A172 (cell line): ENCODE measurements around the gene ABCB8. TPM values are rescaled to one million over a fixed set of nuclear protein-coding genes. Genes with fewer than 3 reads are reported as not detected.
"Not testable (repeated sequence)": the region's sequence is repeated elsewhere in the genome, so short reads cannot be mapped to it uniquely, and the experiment has no call there.

Source experiments
- DNase-seq: peaks from one replicate; pipeline ENCODE4 v3.0.0-alpha.2; 2015; ENCODE audit warnings: low spot score
- total RNA-seq: library from RNA; depleted of rRNA; stranded (reverse); fragments of >200 nt; shearing (Covaris generic); gene quantifications from 2 replicates; pipeline ENCODE4 v1.2.3, GENCODE V29; 2014

ABCB8 gene
- total RNA-seq, 1 experiment from 2014 or later: 40.2 TPM

- no peak for DNase-seq
Observed at GRCh38 chr7:151013733-151014497, 14.3 kb upstream of the ABCB8 start.

DNA sequence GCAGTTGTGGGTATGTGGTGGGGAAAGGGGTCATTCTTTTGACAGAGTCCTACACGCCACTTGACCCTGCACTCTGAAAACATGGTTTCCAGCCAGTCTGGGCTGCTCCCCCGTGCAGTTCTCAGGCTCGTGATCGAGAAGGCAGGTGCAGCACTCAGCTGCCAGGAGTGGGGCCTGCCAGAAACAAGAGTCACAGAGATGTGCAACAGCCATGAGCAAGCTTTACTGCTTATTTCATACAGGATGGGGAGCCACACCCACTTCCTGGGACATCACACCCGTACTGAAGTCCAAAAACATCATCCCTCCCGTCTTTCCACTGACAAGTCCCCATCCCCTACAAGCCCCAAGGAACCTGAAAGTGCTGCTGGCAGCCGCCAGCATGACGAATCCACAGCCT, 13.3 kb upstream of the ABCB8 start:
- peak; percentile 51 for DNase-seq

DNA sequence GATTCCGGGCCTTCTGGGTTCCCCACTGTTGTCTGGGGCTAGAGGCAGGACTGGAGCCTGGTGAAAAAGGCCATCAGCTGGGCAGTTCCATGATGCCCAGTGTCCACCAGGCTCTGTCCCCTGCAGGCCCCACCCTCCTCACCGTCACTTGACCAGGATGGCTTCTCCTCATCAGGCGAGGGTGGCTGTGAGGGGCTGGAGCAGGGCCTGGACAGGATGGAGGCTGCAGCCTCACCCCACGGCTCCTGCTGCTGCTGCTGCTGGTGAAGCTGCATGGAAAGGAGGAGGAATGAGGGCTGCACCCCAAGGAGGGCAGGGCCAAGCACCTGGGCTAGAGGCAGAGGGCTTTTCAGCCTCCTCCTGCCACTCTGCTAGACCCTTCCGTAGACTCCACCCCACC, 12.3 kb upstream of the ABCB8 start:
- no peak for DNase-seq

DNA sequence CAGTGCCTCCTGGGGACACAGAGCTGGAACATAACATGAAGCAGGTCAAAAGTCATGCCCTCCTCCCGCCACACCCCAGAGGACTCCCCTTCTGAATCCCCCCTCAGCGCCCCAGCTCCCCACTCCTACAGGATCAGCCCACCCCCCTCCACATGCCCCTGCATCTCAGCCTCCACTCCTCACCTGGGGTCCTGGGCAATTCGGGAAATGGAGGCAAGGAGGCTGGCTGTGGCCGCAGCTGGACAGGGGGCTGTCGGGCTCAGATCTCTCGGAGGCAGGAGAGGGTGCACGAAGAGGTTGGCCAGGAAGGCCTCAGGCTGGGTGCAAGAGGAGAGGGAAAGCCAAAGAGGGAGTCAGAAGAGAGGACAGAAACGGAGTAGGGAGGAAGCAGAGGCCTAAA, 11.7 kb upstream of the ABCB8 start:
- DNase-seq: no peak

DNA sequence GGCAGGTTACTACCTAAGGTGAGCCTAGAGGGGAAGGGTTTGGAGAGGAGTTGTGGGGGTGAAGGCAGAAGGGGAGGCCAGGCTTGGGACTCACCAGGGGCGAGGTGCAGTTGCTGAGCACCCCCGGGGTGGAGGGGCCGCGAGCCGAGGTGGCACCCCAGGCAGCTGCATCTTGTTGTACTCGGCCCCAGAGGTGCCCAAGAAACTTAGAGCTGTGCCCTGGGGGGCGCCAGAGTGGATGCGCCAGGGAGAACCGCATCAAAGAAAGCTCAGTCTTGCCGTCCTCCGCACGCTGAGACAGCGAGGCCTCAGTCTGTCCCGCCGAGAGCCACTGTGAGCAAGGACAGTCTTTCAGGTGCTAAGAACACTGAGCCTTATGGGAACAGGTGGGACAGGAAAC, 11.3 kb upstream of the ABCB8 start:
- DNase-seq: no peak

GRCh38 chr7:151017370-151017952, 10.8 kb upstream of the ABCB8 start:
- no peak for DNase-seq

- DNase-seq: no peak
Observed at GRCh38 chr7:151017953-151018420, 10.3 kb upstream of the ABCB8 start.

- DNase-seq: no peak
Observed at GRCh38 chr7:151018421-151019129, 9.7 kb upstream of the ABCB8 start.

DNA sequence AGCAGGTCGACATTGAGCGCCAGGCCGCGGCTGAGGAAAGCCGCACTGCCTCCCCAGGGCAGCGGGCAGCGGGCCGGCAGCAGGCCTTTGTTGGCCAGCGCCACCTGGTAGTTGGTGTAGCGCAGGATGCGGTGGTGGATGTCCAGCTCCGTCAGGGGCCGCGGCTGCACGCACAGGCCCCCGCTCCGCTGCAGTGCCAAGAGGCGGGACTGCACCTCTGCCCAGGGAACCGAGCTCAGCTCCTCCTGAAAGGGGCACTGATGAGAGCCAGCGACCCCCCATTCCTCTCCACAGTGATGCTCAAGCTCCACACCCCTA, 9.2 kb upstream of the ABCB8 start:
- no peak for DNase-seq

DNA sequence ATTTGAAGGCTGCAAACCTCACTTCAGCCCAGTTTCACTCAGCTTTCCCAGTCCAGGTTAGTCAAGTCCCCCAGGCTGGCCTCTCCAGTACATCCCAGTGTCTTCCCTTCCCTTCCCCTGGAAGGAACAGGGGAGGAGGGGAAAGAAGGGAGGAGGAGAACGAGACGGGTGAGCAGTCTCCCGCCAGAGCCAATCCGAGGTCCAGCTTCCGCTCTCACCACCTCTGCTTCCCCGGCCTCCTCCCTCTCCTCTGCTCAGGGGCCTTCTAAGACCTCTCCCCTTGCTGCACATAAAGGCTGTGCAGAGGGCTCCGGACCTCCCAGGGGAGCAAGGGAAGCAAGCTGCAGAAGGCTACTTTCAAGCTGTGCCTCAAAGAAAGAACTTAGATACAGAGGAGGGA, 8.0 kb upstream of the ABCB8 start:
- DNase-seq: no peak

- no peak for DNase-seq
Observed at GRCh38 chr7:151023232-151023631, 5.0 kb upstream of the ABCB8 start.

- DNase-seq: no peak
Observed at GRCh38 chr7:151024435-151025056, 3.7 kb upstream of the ABCB8 start, which contains the start of gene ATG9B. TSS of gene ATG9B (minus strand) at chr7:151024494. CDS start at chr7:151024423, 71 bp downstream.

DNA sequence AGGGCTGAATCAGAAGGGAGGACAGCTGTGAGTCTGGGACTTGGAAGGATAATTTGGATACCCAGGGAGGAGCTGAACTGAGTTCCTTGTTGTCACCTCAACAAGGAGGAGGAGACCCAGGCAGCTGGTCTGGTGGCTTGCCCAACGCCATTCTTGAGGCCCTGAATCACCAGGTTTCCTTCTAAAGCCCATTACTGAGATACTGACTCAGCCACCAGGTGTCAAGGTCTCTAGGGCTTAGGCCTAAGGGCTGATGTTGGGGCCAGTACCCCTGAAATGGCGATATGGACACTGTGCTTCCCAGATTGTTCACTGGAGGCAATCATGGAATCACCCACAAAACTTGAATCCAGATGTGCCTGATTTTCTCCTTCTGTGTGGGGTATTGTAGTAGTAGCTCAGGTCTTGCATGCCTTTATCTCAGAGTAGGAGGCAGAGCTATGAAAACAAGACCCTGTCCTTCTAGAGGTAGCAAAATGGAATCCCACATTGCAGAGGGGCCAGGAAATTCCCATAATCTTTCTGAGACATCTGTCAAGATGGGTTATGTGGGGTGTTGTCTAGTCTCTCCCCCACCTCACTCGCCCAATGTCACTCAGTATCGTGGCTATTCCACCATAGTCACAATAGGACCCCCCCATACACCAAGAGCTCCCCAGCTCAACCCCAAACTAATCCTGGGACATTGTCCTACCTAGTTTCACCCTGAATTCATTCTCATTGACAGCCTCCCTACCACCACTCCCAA, 2.2 kb upstream of the ABCB8 start:
- DNase-seq: peak; percentile 65

DNA sequence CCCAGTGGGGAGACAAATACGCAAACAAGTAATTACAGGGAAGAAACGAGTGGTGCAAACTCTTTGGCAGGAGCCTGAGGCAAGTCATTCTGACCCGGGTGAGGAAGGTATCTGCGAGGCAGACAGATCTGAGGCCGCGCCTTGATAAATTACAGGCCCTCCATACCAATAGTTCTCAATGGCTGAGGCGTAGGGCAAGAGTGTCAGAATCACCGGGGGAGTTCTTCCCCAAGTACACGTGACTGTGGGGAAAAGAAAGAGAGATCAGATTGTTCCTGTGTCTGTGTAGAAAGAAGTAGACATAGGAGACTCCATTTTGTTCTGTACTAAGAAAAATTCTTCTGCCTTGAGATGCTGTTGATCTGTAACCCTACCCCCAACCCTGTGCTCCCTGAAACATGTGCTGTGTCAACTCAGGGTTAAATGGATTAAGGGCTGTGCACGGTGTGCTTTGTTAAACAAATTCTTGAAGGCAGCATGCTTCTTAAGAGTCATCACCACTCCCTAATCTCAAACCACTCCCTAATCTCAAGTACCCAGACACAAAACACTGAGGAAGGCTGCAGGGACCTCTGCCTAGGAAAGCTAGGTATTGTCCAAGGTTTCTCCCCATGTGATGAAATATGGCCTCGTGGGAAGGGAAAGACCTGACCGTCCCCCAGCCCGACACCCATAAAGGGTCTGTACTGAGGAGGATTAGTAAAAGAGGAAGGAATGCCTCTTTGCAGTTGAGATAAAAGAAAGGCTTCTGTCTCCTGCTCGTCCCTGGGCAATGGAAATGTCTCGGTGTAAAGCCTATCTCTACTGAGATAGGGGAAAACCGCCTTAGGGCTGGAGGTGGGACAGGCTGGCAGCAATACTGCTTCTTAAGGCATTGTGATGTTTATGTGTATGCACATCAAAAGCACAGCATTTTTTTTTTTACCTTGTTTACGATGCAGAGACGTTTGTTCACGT, 1.2 kb upstream of the ABCB8 start:
- DNase-seq: not testable (repeated sequence)

DNA sequence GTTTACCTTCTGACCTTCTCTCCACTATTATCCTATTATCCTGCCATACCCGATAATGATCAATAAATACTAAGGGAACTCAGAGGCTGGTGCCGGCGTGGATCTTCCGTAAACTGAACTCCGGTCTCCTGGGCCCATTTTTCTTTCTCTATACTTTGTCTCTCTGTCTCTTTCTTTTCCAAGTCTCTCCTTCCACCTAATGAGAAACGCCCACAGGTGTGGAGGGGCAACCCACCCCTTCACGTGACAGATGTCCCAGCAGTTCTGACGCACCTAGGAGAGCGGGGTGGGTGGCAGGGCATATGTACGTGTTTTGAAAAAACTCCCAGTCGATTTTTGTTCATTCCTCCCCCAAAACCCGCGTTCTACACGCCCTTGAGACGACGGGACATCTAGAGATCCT, 521 bp upstream of the ABCB8 start:
- DNase-seq: not testable (repeated sequence)

GRCh38 chr7:151028948-151029501, 775 bp downstream of the ABCB8 start:
- DNase-seq: no peak

GRCh38 chr7:151031011-151031410, 2.8 kb downstream of the ABCB8 start:
- no peak for DNase-seq

GRCh38 chr7:151032936-151033863, 5.0 kb downstream of the ABCB8 start:
- DNase-seq: no peak

DNA sequence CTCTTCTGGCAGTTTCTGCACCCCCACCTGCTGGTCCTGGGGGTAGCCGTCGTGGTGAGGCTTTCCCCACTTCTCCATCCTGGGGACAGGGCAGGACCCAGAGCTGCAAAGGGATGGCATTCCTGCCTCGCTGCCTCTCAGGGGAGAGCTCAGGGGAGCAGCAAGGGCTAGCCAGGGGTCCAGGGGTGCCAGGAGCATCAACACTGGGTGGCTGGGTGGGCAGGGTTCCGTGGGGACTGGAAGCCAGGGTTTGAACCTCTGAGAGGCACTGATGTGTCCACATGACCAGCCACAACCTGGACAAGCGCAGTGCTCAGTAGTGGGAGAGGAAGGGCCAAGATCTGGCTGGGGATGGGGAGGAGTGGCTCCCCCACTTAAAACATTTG, 5.6 kb downstream of the ABCB8 start:
- DNase-seq: no peak
